Activated T-cell treated with anti-CD3 and anti-CD28 coated beads for 4 hours (primary cell): ENCODE measurements around the gene BIRC7.

Experiments
- DNase-seq: peaks from one replicate; pipeline ENCODE4 v3.0.0-alpha.2; 2020

Gene BIRC7, protein sequence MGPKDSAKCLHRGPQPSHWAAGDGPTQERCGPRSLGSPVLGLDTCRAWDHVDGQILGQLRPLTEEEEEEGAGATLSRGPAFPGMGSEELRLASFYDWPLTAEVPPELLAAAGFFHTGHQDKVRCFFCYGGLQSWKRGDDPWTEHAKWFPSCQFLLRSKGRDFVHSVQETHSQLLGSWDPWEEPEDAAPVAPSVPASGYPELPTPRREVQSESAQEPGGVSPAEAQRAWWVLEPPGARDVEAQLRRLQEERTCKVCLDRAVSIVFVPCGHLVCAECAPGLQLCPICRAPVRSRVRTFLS

DNA sequence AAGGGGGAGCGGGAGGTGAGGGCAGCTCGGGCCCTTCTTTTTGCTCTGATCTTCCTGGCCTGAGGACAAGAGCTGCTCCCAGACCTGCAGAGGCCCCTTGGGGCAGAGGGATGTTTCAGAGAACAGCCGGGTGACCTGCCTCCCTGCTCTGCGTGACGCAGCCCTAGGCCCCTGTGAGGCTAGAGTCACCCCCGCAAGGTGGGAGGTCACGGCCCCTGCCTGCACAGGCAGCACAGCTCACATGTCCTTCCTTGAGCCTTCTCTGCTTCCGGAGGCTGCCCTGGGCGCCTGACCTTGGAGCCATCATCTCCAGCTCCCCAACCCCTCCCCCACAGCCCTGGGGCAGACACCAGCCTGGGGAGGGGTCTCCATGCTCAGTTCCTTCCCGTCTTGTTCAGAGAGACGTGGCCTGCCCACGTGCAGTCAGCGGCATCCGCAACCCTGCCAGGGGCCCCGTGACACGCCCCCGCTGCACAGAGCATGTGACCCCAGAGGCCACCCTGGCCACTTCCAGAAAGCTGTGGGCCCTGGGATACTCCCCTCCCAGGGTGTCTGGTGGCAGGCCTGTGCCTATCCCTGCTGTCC lies at the start of gene BIRC7:
Gene BIRC7, plus strand, starts transcription at position 507 of the 585 bp plus-strand sequence. CDS start 192 bp downstream, outside the sequence.
- DNase-seq = no peak

DNA sequence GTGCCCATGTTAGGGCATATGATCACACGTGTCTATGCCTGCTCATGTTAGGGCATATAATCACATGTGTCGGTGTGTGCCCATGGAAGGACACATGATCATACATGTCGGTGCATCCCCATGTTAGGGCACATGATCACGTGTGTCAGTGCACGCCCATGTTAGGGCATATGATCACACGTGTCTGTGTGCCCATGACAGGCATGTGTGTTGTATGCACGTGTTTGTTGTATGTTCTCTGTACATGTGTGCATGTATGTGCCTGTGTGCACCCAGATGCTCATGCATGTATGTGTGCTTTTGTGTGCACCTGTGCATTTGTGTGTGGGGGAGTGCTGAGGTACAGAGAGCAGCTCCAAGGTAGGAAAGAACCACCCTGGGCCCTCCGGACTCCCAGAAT lies 49.6 kb upstream of the BIRC7 start:
- DNase-seq = no peak

DNA sequence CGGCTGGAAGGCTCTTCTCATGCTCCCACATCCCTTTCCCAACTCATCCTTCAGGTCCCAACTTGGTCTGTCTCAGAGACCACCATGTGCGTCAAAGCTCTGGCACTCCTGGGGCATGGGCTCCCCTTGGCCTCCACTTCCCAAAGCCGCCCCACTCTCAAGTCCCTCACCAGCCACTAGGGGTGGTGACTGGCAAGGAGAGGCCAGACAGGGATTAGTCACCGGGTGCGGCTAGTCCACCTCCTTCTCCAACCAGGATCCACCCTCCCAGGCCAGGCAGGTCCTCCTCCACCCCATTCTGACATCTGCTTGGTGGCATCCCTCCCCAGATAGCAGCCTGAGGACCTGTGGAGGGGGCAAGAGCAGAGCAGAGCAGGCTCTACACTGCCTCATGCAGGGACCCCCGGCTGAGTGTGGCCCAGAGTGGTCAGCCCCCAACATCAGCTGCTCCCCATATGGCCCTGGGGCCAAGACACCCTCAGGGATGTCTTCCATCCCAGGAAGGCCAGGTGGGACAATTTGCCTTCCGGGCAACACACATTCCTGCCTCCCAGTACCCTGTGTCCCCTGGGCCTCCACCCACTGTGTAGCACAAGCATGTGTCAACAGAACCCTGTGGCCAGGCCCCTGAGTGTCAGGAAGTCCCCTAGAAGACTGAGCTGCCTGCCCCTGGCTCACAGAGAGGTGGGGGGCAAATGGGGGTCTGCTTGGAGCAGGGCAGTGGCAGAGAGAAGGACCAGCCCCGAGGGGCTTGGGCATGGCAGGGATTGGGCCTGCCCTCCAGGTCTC lies 49.0 kb upstream of the BIRC7 start:
- DNase-seq = no peak

DNA sequence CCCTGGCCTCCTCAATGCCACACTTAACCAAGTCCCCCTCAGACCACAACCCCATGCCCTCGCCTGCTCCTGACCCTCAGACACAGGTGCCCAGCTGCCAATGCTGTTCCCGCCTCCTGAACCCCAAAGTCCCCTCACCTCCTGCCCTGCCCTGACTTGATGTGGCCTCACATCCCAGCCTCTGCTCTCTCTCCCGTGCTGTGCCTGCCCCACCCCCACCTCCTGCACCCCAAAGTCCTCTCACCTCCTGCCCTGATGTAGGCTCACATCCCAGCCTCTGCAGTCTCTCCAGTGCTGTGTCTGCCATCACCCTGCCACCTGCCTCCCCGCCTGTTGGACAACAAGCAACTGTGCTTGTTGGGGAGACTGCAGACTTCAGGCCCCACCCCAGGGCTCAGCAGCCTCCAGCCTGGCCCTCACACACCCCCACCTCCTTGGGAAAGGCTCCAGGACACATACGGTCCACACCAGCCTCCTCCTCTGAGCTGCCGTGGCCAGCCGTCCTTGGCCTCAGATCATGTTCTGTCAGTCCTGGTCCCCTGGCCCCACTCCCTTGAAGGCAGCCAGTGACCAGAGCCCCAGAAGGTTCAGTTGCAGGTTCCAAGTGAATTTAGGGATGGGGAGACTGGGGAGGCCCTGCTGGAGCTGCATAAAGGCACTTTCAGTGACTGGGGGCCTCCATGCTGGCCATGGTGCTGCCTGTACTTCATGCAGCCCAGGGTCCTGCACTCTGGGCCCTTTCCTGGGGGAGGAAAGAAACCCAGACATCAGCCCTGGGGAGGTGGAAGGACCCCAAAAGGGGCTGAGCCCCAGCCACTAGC lies 48.2 kb upstream of the BIRC7 start:
- DNase-seq = no peak

DNA sequence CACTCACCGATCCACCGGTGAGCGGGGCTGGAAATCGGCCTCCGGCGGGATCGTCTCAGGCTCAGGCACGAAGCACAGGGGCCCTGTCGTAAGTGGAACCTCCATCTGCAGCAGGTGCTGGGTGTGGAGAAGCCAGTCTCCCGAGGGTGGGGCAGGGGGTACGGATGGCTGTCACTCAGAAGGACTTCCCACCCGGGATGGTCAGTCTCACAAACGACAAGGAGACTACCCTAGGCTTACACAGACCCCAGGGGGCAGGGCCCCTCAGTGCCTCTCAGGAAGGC lies 47.6 kb upstream of the BIRC7 start:
- no peak for DNase-seq

DNA sequence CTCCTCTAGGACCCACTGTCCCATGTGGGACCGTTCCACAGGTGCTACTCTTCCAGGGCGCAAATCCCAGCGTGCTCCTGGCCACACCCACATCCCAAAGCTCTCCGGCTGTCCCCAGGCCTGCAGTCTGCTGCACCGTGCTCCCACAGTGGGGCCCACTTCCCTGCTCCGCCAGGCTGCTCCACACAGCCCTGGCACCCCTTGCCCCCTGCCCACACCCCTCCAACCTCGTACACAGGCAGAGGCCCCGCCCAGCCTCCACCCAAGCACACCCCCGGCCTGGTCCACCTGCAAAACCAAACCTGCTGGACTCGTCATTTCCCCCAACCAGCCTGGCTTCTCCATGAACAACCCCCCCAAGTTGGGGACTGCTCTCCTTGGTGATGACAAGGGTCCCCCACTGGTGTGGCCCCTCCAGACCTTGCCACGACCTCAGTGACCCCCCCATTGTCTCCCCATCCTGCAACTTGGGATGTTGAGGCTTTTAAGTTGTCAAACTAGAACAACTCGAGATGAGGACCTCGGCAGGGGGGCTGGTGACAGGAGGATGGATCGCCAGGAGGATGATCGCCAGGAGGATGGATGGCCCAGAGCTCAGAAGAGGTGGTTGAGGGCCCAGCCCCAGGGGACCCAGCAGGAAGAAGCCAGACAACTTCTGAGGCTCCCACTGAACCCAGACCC lies 46.9 kb upstream of the BIRC7 start:
- DNase-seq = no peak

DNA sequence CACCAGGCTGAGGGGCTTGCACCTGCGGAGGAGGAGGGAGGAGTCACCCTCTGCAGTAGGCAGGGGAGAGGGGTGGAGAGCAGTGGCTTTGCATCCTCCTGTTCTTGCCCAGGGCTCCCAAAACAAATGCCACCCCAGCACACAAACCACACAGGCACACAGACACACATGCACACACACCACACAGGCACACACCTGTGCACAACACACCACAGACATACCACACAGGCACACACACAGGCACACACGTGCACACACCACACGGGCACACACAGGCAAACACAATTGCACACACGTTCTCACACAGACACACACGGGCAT lies 46.4 kb upstream of the BIRC7 start:
- DNase-seq = no peak

DNA sequence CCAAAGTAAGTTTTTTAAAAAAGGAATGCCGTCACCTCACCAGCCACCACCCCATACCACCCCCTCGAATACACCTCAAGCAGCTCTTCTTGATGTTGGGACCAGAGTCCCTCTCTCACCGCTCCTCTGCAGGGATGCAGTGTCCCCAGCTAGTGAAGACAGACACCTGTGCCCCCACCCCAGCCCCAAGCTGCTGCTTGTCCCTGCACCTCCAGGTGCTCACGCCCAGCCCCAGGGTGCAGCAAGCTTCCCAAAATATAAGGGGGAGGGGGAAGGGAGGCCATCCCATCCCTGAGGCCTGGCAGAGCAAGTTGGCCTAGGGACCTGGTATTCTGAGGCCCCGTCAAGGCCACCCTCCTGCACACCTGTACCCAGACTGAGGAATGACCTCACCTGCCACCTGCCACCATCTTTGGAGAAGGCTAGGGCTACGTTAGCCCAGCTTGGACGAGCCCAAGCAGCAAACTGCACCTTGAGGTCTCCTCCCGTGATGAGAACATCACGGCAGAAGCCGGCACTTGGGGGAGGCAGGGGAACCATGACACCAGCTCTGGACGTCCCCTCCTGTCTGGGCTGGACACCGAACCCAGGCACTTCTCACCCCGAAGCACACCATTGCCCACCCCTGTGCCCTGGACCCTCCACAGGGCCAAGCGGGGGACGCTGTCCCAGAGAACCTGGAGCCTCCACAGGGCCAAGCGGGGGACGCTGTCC lies 45.7 kb upstream of the BIRC7 start:
- DNase-seq = no peak

DNA sequence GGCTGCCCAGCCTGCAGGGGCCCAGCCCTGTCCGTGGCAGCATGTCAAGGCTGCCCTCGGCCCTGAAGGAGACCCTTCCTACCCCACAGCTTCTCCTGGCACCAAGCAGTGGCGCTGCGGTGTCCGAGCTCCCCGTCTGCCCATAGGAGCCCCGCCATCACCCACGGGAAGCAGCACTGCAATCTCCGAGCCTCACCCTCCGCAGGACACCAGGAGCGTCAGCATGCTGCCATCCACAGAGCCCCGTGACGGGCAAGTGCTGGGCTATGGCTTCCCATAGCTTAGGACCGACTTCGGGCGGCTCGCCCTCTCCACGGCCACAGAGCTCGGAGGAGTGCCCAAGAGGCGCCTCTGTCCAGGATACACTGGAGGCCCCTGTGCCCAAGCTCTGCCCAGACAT lies 44.9 kb upstream of the BIRC7 start:
- DNase-seq = no peak

DNA sequence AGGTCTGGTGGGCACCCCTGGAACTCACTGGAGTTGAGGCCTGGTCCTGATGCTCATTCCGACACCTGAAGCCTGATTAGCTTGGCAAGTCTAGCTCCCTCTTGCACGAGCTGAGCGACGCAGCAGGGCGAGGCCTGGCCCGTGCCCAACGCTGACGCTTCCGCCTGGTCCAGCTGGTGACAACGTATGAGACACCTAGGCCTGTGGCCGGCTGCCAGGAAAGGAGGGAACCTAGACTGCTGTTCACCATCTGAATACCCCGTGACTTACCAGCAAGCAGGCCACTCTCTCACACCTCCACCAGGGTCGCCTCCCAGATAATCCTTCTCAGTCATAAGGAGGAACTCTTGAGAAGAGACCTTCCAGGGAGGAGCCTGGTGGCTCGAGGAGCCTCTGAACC lies 44.3 kb upstream of the BIRC7 start:
- DNase-seq = no peak

DNA sequence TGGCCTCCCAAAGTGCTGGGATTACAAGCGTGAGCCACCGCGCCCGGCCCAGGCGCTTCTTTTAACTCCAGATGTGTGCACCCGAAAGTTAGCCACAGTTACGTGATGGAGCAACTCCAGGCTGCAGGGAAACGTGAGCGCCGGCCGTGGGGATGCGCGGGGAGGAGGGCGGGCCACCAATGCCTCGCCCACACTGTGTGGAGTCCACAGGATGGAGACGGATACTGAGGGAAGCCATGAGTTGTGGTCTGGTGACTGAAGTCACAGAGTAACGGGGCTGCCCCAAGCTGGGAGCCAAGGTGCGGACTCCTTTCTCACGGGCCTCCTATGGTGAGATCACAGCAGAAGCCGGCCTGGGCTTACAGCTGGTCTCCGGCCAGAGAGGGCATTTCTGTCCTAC lies 43.0 kb upstream of the BIRC7 start:
- DNase-seq = no peak

DNA sequence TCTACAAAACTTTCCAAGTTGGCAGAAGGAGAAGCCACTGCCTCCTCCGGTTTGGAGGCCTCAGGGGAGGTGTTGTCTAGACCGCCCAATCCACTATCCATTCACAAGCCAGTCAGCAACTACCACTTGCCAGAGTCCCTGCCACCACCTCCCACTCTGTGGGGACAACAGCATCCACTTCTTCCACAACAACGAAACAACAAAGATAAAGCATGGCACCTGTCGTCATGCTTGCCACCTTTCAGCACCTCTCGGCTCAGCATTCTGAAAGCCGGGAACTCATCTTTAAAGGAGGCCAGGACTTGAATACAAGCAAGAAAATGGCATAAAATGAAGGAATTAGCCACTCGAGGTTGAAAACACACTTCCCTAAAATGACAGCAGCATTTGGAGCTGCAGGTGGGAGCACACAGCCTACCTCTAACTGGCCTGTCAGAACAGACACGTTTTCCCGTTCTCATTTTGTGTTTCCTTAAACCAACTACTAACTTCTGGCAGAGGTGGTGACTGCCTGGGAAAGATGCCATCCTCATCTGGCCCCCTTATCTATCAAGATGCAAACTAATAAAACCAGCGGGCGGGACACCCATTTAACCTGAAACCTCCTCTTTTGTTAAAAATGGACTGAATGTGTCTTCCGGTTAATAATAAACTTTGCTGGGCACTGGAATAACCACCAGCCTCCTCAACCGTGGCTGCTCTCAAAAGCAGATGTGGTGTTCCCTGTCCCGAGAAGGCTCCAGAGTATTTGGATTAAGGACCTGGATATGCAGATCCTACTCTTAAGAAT lies 41.5 kb upstream of the BIRC7 start:
- no peak for DNase-seq

DNA sequence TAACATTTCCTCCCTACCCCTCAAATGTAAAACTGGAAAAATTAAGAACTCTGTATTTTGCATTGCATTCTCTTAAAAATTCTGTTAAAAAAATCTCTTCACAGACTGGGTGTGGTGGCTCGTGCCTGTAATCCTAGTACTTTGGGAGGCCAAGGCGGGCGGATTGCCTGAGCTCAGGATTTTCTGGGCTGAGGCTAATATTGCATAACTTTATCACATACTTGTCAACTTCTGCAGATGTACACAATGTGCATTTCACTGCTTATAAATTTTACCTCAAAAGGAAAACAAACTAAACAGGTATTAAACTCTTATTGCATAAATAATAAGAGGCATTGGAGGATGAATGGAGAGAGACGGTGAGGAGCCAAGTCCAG lies 40.9 kb upstream of the BIRC7 start:
- DNase-seq = no peak

DNA sequence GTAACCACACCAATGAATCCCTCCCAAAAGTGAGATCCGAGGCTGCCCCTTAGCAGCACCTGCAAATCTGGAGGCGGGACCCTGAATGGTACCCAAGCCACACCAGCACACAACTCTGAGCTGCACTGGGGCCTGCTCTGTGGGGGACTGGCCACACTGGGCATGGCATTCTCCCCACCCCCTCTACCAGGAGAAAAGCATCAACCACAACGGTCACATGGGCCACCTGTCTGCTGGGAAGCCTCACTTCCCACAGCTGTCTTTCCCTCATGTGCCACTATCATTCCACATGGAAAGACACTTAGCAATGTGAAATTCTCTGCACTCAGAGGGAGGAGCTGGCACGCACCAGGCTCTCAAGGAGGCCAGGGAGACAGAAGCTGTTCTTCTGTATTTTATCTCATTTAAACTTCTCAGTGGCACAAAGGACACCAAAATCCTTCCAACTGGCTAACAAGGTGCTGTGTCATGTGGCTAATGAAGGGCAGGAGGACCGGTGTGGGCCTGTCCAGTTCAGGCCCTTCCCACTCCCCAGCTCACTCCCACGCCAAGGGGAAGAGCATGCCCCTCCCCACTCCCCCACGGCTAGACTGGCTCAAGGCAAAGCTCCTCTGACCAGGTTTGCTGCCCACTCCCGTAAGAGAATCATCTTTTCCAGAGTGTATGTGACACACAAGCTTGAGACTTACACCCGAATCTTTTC lies 38.8 kb upstream of the BIRC7 start:
- no peak for DNase-seq

DNA sequence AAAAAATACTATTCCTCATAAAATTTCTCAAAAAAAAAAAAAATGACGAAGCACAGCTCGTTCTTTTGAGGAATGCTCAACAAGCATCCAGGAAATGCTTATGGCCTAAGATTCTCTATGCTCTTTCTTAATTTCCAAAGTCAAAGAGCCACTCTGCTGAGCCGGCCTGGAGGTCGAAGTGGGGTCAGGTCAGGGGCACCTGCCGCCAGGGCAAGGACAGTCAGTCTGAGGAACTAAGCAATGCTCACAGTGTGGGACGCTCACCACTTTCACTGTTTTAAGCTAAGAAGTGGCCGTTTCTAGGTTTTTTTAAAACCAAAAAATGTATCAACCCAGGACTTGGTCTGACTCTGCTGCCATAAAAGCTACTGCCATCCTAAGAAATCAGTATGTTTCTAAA lies 37.1 kb upstream of the BIRC7 start:
- DNase-seq = no peak

DNA sequence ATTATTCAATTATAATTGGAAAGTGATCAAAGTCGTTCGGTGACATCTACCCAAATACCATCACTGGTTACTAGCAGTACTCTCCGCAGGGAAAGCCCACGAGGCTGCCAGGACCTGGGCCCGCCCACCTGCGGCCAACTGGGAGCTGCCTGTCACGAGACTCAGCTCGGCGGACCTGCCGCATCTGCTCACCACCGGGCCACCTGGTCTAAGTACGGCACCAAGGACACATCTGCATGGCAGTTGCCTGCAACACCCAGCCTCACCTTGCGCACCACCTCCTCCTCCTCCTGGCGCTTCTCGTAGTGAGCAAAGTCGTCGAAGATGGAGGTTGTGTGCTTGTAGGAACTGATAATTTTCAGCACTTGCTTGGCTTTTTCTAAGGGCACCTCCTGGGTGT lies 33.7 kb upstream of the BIRC7 start:
- no peak for DNase-seq

DNA sequence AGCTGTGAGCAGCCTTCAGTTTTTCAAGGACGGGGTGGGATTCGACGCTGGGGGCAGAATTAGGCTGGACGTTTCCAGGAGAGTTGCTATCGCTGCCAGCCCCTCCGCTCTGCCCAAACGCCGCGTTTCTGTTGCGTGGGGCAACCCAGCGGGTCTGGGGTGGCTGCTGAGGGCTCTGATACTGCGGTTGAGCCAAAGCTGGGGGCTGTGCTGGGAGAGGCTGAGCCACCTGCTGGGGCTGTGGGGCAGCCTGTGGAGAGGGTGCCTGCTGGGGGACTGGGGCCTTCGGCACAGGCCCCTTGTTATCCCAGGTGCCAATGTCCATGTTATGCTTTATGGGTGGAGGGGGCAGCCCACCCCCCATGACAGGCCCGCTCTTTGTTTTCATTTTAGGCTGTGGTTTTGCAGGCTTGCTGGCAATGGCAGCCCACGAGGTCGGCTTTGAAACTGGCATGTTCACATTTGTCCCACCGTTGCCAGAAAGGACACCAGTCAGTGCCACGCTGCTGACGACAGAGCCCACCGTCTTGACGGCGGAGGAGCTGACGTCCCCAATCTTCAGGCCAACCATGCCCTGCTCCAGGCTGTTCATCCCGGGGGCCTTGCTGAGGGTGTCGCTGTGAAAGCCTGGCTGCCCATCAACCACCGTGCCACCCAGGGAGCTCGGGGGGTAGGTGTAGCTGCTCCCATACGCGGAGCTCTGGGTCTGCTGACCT lies 32.7 kb upstream of the BIRC7 start:
- DNase-seq = no peak

DNA sequence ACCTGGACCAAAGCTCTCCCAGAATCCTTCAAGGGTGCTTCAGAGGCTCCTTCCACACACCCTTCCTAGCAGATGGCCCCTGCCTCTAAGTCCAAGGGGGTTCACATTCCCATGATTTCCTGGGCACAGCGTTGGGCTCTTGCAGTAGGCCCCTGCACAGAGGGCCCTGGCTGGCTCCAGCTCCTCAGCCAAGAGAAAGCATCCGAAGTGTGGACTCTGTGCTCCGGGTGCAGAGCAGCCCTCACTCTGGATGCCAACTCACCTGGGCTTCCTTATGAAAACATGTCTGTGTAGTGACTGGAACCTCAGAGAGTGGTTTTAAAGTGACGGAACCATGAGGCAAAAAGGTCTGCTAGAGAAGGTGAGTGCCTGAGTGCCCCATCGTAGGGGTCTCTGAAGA lies 31.3 kb upstream of the BIRC7 start:
- DNase-seq = no peak

DNA sequence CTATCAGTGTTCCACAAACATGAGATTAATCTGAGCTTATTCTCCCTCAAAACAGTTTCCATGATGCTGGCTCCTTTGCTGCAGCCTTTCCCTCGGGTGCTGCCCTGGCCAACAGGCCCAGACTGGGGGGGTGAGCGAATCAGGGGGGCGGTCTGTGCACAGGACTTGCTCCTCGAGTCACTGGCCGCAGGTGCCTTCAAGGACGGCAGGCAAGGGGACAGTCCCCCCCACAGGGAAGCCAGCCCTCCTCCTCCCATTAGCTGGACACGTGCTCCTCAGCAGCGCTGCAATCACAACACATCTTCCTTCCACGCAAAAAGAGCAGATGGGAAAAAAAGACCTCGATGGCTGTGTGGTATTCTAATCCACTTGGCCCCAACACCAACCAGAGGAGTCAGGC lies 29.8 kb upstream of the BIRC7 start:
- no peak for DNase-seq

DNA sequence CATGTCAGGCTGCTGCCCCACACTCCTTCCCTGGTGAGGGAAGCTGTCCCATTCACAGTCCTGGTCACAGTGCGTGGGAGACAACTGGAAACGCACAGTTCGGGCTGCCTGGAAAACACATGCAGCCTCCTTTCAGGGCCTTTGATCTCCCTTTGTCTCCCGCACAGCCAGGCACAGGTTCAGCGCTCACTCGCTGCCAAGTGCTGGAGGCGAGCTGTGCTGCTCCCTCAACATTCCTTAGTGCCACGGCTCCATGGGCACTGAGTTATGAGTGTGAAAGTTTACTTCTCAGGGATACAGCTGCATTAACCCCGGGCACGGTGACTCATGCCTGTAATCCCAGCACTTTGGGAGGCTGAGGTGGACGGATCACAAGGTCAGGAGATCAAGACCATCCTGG lies 28.8 kb upstream of the BIRC7 start:
- DNase-seq = no peak
